Upper lobe of right lung (tissue), 1 donor: ENCODE results near the gene FOXL2. TPM values are rescaled to one million over a fixed set of nuclear protein-coding genes. Genes with fewer than 3 reads are reported as not detected.

ENCODE experiments used
- ATAC-seq: fragments of 200-7000 bp; cut with Tn5 transposase; one replicate; pipeline ENCODE4 v1.9.1; 2020; ENCODE audit warnings: mild to moderate bottlenecking, moderate library complexity
- DNase-seq: peaks from one replicate; pipeline ENCODE4 v3.0.0-alpha.2; 2020
- H3K27ac ChIP-seq: fragments of 200-600 bp; one replicate; pipeline ENCODE4 v1.8.0; 2022
- H3K27me3 ChIP-seq: fragments of 200-600 bp; one replicate; pipeline ENCODE4 v1.8.0; 2022; ENCODE audit warnings: mild to moderate bottlenecking
- H3K36me3 ChIP-seq: fragments of 200-600 bp; one replicate; pipeline ENCODE4 v1.8.0; 2022
- H3K4me1 ChIP-seq: fragments of 200-600 bp; one replicate; pipeline ENCODE4 v1.8.0; 2022
- H3K4me3 ChIP-seq: fragments of 200-600 bp; one replicate; pipeline ENCODE4 v1.8.0; 2022; ENCODE audit warnings: mild to moderate bottlenecking
- H3K9me3 ChIP-seq: fragments of 200-600 bp; one replicate; pipeline ENCODE4 v1.8.0; 2022
- CTCF ChIP-seq: fragments of 200-600 bp; IDR thresholded peaks from one replicate; pipeline ENCODE4 v1.8.0; 2022; ENCODE audit warnings: antibody characterized with exemption
- intact Hi-C: fragments of 100-400 bp; cut with DNase I; formaldehyde crosslinking; loops from one replicate; pipeline ENCODE4 v1.11.0; 2022
- total RNA-seq: library from RNA; stranded (reverse); fragmentation: NEBNext Ultra II Directional; extraction: Animal tissue kit (Norgen Biotek cat#: 25700); gene quantifications from one replicate; pipeline ENCODE4 v1.2.1, GENCODE V29; 2021
- donor health status: DM: no; HTN: yes; CAD: no; lungs with severe emphysema.

FOXL2 gene
- total RNA-seq, 1 donor from 2014 or later: not detected

GRCh38 chr3:138902171-138902570 lies 44.8 kb downstream of the FOXL2 start:
- ATAC-seq: peak; percentile 23
- Histone ChIP-seq H3K27ac (peak overlapping the region; percentile 24), H3K9me3 (no peaks in the 10 kb centered on the region), H3K27me3 (no peaks in the 10 kb centered on the region), H3K4me1 (peaks cover 10% of the 10 kb centered on the region), H3K36me3 (no peaks in the 10 kb centered on the region), H3K4me3 (no peak overlapping the region)
- intact Hi-C loops: no loop called here
- no peak for TF ChIP-seq CTCF
- no peak for DNase-seq

GRCh38 chr3:138901567-138901966 lies 45.4 kb downstream of the FOXL2 start:
- peaks cover 10% of the 10 kb centered on the region for H3K4me1 ChIP-seq
- peak overlapping the region; percentile 24 for H3K27ac ChIP-seq
- H3K27me3 ChIP-seq: no peaks in the 10 kb centered on the region
- DNase-seq: no peak
- no peaks in the 10 kb centered on the region for H3K36me3 ChIP-seq
- no peak for TF ChIP-seq CTCF
- H3K9me3 ChIP-seq: no peaks in the 10 kb centered on the region
- H3K4me3 ChIP-seq: no peak overlapping the region
- ATAC-seq: peak; percentile 71
- intact Hi-C loops: no loop called here

- intact Hi-C loops: no loop called here
- DNase-seq (no peak), ATAC-seq (no peak)
- no peaks in the 10 kb centered on the region for H3K9me3 ChIP-seq
- no peak overlapping the region for H3K27ac ChIP-seq
- no peaks in the 10 kb centered on the region for H3K27me3 ChIP-seq
- TF ChIP-seq CTCF: no peak
- no peaks in the 10 kb centered on the region for H3K36me3 ChIP-seq
- no peak overlapping the region for H3K4me3 ChIP-seq
- peaks cover 10% of the 10 kb centered on the region for H3K4me1 ChIP-seq
These were observed 47.5 kb downstream of the FOXL2 start for GRCh38 chr3:138899351-138899991.

- no peaks in the 10 kb centered on the region for H3K36me3 ChIP-seq
- no peaks in the 10 kb centered on the region for H3K27me3 ChIP-seq
- no peak overlapping the region for H3K27ac ChIP-seq
- DNase-seq: no peak
- peaks cover 10% of the 10 kb centered on the region for H3K4me1 ChIP-seq
- ATAC-seq: no peak
- TF ChIP-seq CTCF: no peak
- no peak overlapping the region for H3K4me3 ChIP-seq
- intact Hi-C loops: no loop called here
- H3K9me3 ChIP-seq: no peaks in the 10 kb centered on the region
These were observed 48.2 kb downstream of the FOXL2 start for GRCh38 chr3:138898708-138899107.

GRCh38 chr3:138898301-138898700 lies 48.6 kb downstream of the FOXL2 start:
- Histone ChIP-seq H3K4me1 (peaks cover 10% of the 10 kb centered on the region), H3K27ac (no peak overlapping the region), H3K36me3 (no peaks in the 10 kb centered on the region), H3K9me3 (no peaks in the 10 kb centered on the region), H3K27me3 (no peaks in the 10 kb centered on the region), H3K4me3 (no peak overlapping the region)
- DNase-seq: no peak
- intact Hi-C loops: no loop called here
- ATAC-seq: peak; percentile 30
- no peak for TF ChIP-seq CTCF

Other genes starting within 250 kb of the FOXL2 start
- 37.4 TPM for gene PIK3CB, start 112.2 kb downstream of the FOXL2 start, total RNA-seq
- gene FOXL2NB, start 80 bp upstream of the FOXL2 start, total RNA-seq: not detected
- gene PRR23A, start 59.1 kb upstream of the FOXL2 start, total RNA-seq: not detected
- not detected for gene PRR23B, start 73.8 kb upstream of the FOXL2 start, total RNA-seq
- not detected for gene PRR23C, start 97.8 kb upstream of the FOXL2 start, total RNA-seq